ENCODE measurements around the gene RMDN2.
"Not testable (repeated sequence)": the region's sequence is repeated elsewhere in the genome, so short reads cannot be mapped to it uniquely, and the experiment has no call there.

The RMDN2 gene

GRCh38 chr2:38017836-38018235 lies 92.7 kb downstream of the RMDN2 start:
- DNase-seq (ENCODE audit: low read depth): no peak
- H3K4me3 ChIP-seq (replicated peaks; ENCODE audit: low read depth, low read length): no peak overlapping the region
- TF ChIP-seq, protein P1, sequence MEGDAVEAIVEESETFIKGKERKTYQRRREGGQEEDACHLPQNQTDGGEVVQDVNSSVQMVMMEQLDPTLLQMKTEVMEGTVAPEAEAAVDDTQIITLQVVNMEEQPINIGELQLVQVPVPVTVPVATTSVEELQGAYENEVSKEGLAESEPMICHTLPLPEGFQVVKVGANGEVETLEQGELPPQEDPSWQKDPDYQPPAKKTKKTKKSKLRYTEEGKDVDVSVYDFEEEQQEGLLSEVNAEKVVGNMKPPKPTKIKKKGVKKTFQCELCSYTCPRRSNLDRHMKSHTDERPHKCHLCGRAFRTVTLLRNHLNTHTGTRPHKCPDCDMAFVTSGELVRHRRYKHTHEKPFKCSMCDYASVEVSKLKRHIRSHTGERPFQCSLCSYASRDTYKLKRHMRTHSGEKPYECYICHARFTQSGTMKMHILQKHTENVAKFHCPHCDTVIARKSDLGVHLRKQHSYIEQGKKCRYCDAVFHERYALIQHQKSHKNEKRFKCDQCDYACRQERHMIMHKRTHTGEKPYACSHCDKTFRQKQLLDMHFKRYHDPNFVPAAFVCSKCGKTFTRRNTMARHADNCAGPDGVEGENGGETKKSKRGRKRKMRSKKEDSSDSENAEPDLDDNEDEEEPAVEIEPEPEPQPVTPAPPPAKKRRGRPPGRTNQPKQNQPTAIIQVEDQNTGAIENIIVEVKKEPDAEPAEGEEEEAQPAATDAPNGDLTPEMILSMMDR (IDR thresholded peaks at IDR 0.05; ENCODE audit: low read length, missing control alignments): no peak

GRCh38 chr2:38020359-38021069 lies 95.4 kb downstream of the RMDN2 start:
- not testable (repeated sequence) for DNase-seq (ENCODE audit: low read depth)

DNA sequence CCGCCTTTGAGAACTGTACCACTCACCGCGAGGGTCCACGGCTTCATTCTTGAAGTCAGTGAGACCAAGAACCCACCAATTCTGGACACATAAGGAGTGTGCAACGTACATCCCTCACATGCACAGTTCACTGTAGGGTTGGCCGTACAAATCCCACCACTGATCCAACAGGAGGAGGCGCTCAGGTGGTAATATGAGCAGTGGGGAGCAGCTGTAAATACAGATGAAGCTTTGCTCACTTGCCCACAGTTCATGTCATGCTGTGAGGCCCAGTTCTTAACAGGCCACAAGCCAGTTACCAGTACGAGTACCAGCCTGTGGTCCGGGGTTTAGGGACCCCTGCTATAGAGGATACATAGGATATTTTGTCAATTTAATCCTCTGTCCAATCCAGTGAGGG lies 96.5 kb downstream of the RMDN2 start:
- TF ChIP-seq, protein P1 (IDR thresholded peaks at IDR 0.05; ENCODE audit: low read length, missing control alignments): no peak
- no peak for DNase-seq (ENCODE audit: low read depth)
- no peak overlapping the region for H3K4me3 ChIP-seq (replicated peaks; ENCODE audit: low read depth, low read length)

More at GRCh38 chr2:38020359-38021069, 95.4 kb downstream of the RMDN2 start:
- H3K4me3 ChIP-seq (replicated peaks; ENCODE audit: low read depth, low read length): not testable (repeated sequence)

DNA sequence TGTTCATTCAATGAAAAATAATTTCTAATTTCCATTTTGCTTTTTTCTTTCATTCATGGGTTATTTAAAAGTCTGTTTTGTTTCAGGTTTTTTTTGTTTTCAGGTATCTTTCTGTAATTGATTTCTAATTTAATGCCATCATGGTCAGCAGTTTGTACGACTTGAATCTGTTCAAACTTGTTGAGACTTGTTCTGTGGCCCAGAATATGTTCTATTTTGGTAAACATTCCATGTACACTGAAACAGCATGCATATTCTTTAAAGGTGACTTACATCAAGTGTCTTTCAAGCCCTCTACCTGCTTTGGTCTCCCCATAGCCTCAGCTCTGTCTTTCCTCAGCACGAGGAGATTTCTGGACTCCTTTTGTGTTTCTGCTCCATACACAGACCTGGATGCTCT lies 101.8 kb downstream of the RMDN2 start:
- TF ChIP-seq, protein P1 (IDR thresholded peaks at IDR 0.05; ENCODE audit: low read length, missing control alignments): no peak
- no peak for DNase-seq (ENCODE audit: low read depth)

GRCh38 chr2:38028829-38029228 lies 103.7 kb downstream of the RMDN2 start:
- H3K4me3 ChIP-seq (replicated peaks; ENCODE audit: low read depth, low read length): no peak overlapping the region
- TF ChIP-seq, protein P1 (IDR thresholded peaks at IDR 0.05; ENCODE audit: low read length, missing control alignments): no peak

More for the DNA sequence above, 101.8 kb downstream of the RMDN2 start:
- H3K4me3 ChIP-seq (replicated peaks; ENCODE audit: low read depth, low read length): no peak overlapping the region

GRCh38 chr2:38029512-38029911 lies 104.4 kb downstream of the RMDN2 start:
- TF ChIP-seq, protein P1 (IDR thresholded peaks at IDR 0.05; ENCODE audit: low read length, missing control alignments): no peak
- DNase-seq (ENCODE audit: low read depth): no peak
- no peak overlapping the region for H3K4me3 ChIP-seq (replicated peaks; ENCODE audit: low read depth, low read length)

More at GRCh38 chr2:38028829-38029228, 103.7 kb downstream of the RMDN2 start:
- DNase-seq (ENCODE audit: low read depth): no peak

- H3K4me3 ChIP-seq (replicated peaks; ENCODE audit: low read depth, low read length): no peak overlapping the region
- peak; percentile 17 for DNase-seq (ENCODE audit: low read depth)
- TF ChIP-seq, protein P1 (IDR thresholded peaks at IDR 0.05; ENCODE audit: low read length, missing control alignments): no peak
Measured at GRCh38 chr2:38030635-38031355, 105.7 kb downstream of the RMDN2 start.

Measured in fibroblast of pulmonary artery (primary cell).